Cerebellar nuclear complex (tissue), 1 donor: ENCODE data around the gene ALDH3B1.

Source experiments
- DNase-seq, 2 experiments: peaks; one replicate each; lab custom pipeline; 2025; lab: John Stamatoyannopoulos, UW

ALDH3B1 gene

GRCh38 chr11:68044145-68044813 lies 34.2 kb downstream of the ALDH3B1 start:
- no peak for DNase-seq

- DNase-seq: no peak
Observed at GRCh38 chr11:68044898-68045351, 34.8 kb downstream of the ALDH3B1 start.

GRCh38 chr11:68047437-68048290 lies 37.5 kb downstream of the ALDH3B1 start:
- no peak for DNase-seq

GRCh38 chr11:68048681-68049508 lies 38.8 kb downstream of the ALDH3B1 start:
- no peak for DNase-seq

- no peak for DNase-seq
Observed at GRCh38 chr11:68049509-68050370, 39.6 kb downstream of the ALDH3B1 start.

GRCh38 chr11:68050371-68050841 lies 40.3 kb downstream of the ALDH3B1 start:
- DNase-seq: no peak

- no peak for DNase-seq
Observed at GRCh38 chr11:68051191-68052136, 41.3 kb downstream of the ALDH3B1 start.

- DNase-seq: no peak
Observed at GRCh38 chr11:68052137-68052873, 42.2 kb downstream of the ALDH3B1 start.

GRCh38 chr11:68053117-68053516 lies 43.0 kb downstream of the ALDH3B1 start:
- DNase-seq: no peak

GRCh38 chr11:68053981-68054812 lies 44.1 kb downstream of the ALDH3B1 start:
- DNase-seq: no peak

- no peak for DNase-seq
Observed at GRCh38 chr11:68056317-68057285, 46.5 kb downstream of the ALDH3B1 start.

GRCh38 chr11:68057807-68058206 lies 47.7 kb downstream of the ALDH3B1 start:
- no peak for DNase-seq

GRCh38 chr11:68061508-68061907 lies 51.4 kb downstream of the ALDH3B1 start:
- DNase-seq: no peak

GRCh38 chr11:68064926-68065325 lies 54.8 kb downstream of the ALDH3B1 start:
- DNase-seq: no peak

GRCh38 chr11:68065841-68066240 lies 55.7 kb downstream of the ALDH3B1 start:
- DNase-seq: no peak

GRCh38 chr11:68066742-68067141 lies 56.6 kb downstream of the ALDH3B1 start:
- no peak for DNase-seq

GRCh38 chr11:68067991-68068390 lies 57.9 kb downstream of the ALDH3B1 start:
- DNase-seq: no peak
